Ishikawa (cell line): ENCODE measurements around the gene SRD5A1.

ENCODE experiments used
- TAF1 ChIP-seq: IDR thresholded peaks from 2 replicates; pipeline ENCODE4 v1.6.1; 2012; ENCODE audit warnings: low read depth, mild to moderate bottlenecking
- YY1 ChIP-seq: IDR thresholded peaks from 2 replicates; pipeline ENCODE4 v1.6.1; 2012; ENCODE audit warnings: low read depth
- TF ChIP-seq, protein P1 (sequence below): IDR thresholded peaks from 2 replicates; pipeline ENCODE4 v1.6.1; 2012; ENCODE audit warnings: low read depth, mild to moderate bottlenecking

DNA sequence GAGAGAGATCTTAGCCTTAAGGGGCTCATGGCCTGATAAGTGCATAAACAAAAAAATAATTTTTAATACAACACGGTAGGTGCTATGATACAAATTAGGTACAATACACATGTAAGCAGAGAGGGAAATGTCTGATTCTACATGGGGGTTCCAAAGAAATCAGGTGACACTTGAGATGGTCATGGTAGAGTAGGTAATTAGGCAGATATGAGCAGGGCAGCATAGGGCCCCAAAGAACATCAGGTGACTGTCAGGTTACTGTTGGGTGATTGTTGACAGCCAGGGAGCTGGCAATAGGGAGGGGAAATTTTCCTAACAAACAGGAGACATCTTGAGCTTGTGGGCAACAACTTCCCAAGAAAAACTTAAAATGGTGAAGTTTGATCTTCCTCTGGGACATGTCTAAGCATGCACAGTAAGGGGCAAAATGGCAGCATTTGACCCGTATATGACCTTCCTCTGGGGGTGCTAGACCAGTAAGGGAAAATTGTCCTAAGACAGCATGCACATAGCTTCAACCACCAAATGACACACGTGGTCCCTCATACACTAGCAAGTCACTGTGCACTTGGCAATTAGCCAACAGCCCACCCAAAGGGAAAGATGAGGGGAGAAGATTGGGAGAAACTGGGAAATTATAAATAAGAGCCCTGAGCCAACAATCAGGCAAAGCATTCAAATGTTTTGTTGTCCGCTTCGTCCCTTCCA is 42.7 kb downstream of the SRD5A1 start:
- TF ChIP-seq TAF1 (no peak), YY1 (no peak)
- TF ChIP-seq, protein P1, sequence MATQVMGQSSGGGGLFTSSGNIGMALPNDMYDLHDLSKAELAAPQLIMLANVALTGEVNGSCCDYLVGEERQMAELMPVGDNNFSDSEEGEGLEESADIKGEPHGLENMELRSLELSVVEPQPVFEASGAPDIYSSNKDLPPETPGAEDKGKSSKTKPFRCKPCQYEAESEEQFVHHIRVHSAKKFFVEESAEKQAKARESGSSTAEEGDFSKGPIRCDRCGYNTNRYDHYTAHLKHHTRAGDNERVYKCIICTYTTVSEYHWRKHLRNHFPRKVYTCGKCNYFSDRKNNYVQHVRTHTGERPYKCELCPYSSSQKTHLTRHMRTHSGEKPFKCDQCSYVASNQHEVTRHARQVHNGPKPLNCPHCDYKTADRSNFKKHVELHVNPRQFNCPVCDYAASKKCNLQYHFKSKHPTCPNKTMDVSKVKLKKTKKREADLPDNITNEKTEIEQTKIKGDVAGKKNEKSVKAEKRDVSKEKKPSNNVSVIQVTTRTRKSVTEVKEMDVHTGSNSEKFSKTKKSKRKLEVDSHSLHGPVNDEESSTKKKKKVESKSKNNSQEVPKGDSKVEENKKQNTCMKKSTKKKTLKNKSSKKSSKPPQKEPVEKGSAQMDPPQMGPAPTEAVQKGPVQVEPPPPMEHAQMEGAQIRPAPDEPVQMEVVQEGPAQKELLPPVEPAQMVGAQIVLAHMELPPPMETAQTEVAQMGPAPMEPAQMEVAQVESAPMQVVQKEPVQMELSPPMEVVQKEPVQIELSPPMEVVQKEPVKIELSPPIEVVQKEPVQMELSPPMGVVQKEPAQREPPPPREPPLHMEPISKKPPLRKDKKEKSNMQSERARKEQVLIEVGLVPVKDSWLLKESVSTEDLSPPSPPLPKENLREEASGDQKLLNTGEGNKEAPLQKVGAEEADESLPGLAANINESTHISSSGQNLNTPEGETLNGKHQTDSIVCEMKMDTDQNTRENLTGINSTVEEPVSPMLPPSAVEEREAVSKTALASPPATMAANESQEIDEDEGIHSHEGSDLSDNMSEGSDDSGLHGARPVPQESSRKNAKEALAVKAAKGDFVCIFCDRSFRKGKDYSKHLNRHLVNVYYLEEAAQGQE, result no peak
